H1 (cell line): Measurements from ENCODE around the gene ST3GAL2. TPM values are rescaled to one million over a fixed set of nuclear protein-coding genes. Genes with fewer than 3 reads are reported as not detected.
A peak's percentile ranks its signal among the peaks of the same experiment; 100 is the strongest.

Source experiments
- CTCF ChIA-PET: fragments of 300-600 bp; sonication (Branson Sonifier 250); formaldehyde crosslinking; loops from one replicate; lab custom pipeline; 2021; ENCODE audit not compliant: partially characterized antibody; lab: Charles Lee
- POLR2A ChIA-PET: fragments of 300-600 bp; sonication (Branson Sonifier 250); formaldehyde crosslinking; loops from one replicate; lab custom pipeline; 2021; ENCODE audit warnings: inconsistent platforms; ENCODE audit not compliant: partially characterized antibody; lab: Charles Lee
- DNase-seq, 2 experiments: peaks; one replicate each; pipeline versions ENCODE4 v3.0.0 to v3.0.0-alpha.2; 2010 to 2022; ENCODE audit warnings: low spot score in 2 of 2, low read depth in 1 of 2, mixed read lengths in 1 of 2
- FAIRE-seq: peaks from 2 replicates; lab custom pipeline; 2011; peaks lifted over from hg19 to GRCh38; lab: Jason Lieb, UNC
- H2AFZ ChIP-seq: 2 replicates; pipeline ENCODE4 v1.8.1; 2012; ENCODE audit warnings: low read length, inconsistent platforms
- H2AK5ac ChIP-seq: 2 replicates; pipeline ENCODE4 v1.6.1; 2013; ENCODE audit warnings: low read depth, low read length
- H2BK120ac ChIP-seq: replicated peaks from 2 replicates; pipeline ENCODE3; 2013; ENCODE audit warnings: low read depth, low read length, inconsistent platforms
- H2BK12ac ChIP-seq: 2 replicates; pipeline ENCODE4 v1.6.1; 2013; ENCODE audit warnings: low read depth, low read length
- H2BK15ac ChIP-seq: 2 replicates; pipeline ENCODE4 v1.6.1; 2013; ENCODE audit warnings: low read length
- H2BK20ac ChIP-seq: 2 replicates; pipeline ENCODE4 v1.6.1; 2013; ENCODE audit warnings: low read length
- H2BK5ac ChIP-seq: 2 replicates; pipeline ENCODE4 v1.6.1; 2013; ENCODE audit warnings: low read depth, low read length
- H3K14ac ChIP-seq: 2 replicates; pipeline ENCODE4 v1.6.1; 2013; ENCODE audit warnings: inconsistent platforms; ENCODE audit not compliant: insufficient read length
- H3K18ac ChIP-seq: 2 replicates; pipeline ENCODE4 v1.6.1; 2013; ENCODE audit warnings: low read length; ENCODE audit errors: extremely low read depth
- H3K23ac ChIP-seq: 2 replicates; pipeline ENCODE4 v1.6.1; 2013; ENCODE audit warnings: inconsistent platforms; ENCODE audit not compliant: insufficient read length
- H3K23me2 ChIP-seq: 2 replicates; pipeline ENCODE4 v1.6.1; 2013; ENCODE audit warnings: low read depth, low read length
- H3K27ac ChIP-seq: 2 replicates; pipeline ENCODE4 v1.6.1; 2011; ENCODE audit warnings: low read depth, low read length, inconsistent platforms
- H3K27me3 ChIP-seq, 4 experiments: replicated peaks in 1 of 4; 1 replicate in 1 of 4; 2 replicates in 3 of 4; pipeline versions ENCODE4 v1.6.1 to v1.8.1; 2011 to 2013; ENCODE audit warnings: low read length in 3 of 4, mild to moderate bottlenecking in 3 of 4, inconsistent platforms in 2 of 4, mixed read lengths in 2 of 4, moderate library complexity in 1 of 4; ENCODE audit not compliant: control insufficient read depth in 3 of 4, insufficient read depth in 3 of 4; ENCODE audit errors: extremely low read depth in 1 of 4
- H3K36me3 ChIP-seq, 4 experiments: 2 replicates each; pipeline versions ENCODE4 v1.6.1 to v1.8.1; 2011 to 2013; ENCODE audit warnings: mild to moderate bottlenecking in 4 of 4, low read length in 3 of 4, moderate library complexity in 2 of 4, control low read depth in 1 of 4, inconsistent platforms in 1 of 4; ENCODE audit not compliant: insufficient read depth in 4 of 4, control insufficient read depth in 2 of 4
- H3K4ac ChIP-seq: replicated peaks from 2 replicates; pipeline ENCODE3; 2013; ENCODE audit warnings: low read length, low read depth, mixed read lengths, inconsistent platforms; ENCODE audit not compliant: insufficient read length
- H3K4me1 ChIP-seq, 4 experiments: replicated peaks in 1 of 4; 1 replicate in 1 of 4; 2 replicates in 3 of 4; pipeline versions ENCODE4 v1.6.1 to v1.8.1; 2011 to 2013; ENCODE audit warnings: low read length in 3 of 4, inconsistent platforms in 2 of 4, mixed read lengths in 1 of 4; ENCODE audit not compliant: insufficient read depth in 4 of 4, control insufficient read depth in 3 of 4
- H3K4me2 ChIP-seq, 2 experiments: 2 replicates each; pipeline versions ENCODE4 v1.6.1 to v1.8.1; 2011 to 2013; ENCODE audit warnings: low read depth in 2 of 2, low read length in 2 of 2, control low read depth in 1 of 2, inconsistent platforms in 1 of 2, mild to moderate bottlenecking in 1 of 2; ENCODE audit not compliant: insufficient read depth in 1 of 2
- H3K4me3 ChIP-seq, 4 experiments: fragments of 200-600, 300-600 bp in 1 of 4; sonication (generic), shearing (Covaris generic), sonication (Bioruptor Twin) in 1 of 4; 2 replicates each; pipeline versions ENCODE4 v1.5.1 to v1.8.1; 2011 to 2016; ENCODE audit warnings: low read length in 4 of 4, low read depth in 3 of 4, control low read depth in 2 of 4, inconsistent platforms in 2 of 4, mild to moderate bottlenecking in 2 of 4, mixed read lengths in 1 of 4, moderate library complexity in 1 of 4; ENCODE audit not compliant: insufficient read depth in 2 of 4; ENCODE audit errors: extremely low read depth in 1 of 4
- H3K56ac ChIP-seq: replicated peaks from 2 replicates; pipeline ENCODE3; 2013; ENCODE audit warnings: low read depth, mild to moderate bottlenecking, mixed read lengths, low read length, inconsistent platforms; ENCODE audit not compliant: insufficient read length
- H3K79me1 ChIP-seq: 2 replicates; pipeline ENCODE4 v1.6.1; 2013; ENCODE audit warnings: low read depth, low read length, control low read depth
- H3K79me2 ChIP-seq, 2 experiments: 2 replicates each; pipeline versions ENCODE4 v1.6.1 to v1.8.1; 2012 to 2013; ENCODE audit warnings: low read length in 2 of 2, mild to moderate bottlenecking in 2 of 2, inconsistent platforms in 1 of 2; ENCODE audit not compliant: insufficient read depth in 2 of 2, control insufficient read depth in 1 of 2
- H3K9ac ChIP-seq, 4 experiments: replicated peaks in 1 of 4; 1 replicate in 1 of 4; 2 replicates in 3 of 4; pipeline versions ENCODE4 v1.6.1 to v1.8.1; 2011 to 2013; ENCODE audit warnings: low read depth in 3 of 4, low read length in 3 of 4, control low read depth in 2 of 4, mild to moderate bottlenecking in 2 of 4, moderate library complexity in 2 of 4, inconsistent platforms in 1 of 4; ENCODE audit errors: extremely low read depth in 1 of 4
- H3K9me3 ChIP-seq, 2 experiments: 2 replicates each; pipeline versions ENCODE4 v1.6.1 to v1.8.1; 2012 to 2013; ENCODE audit warnings: mild to moderate bottlenecking in 2 of 2, moderate library complexity in 2 of 2, control low read depth in 1 of 2, inconsistent platforms in 1 of 2, low read depth in 1 of 2, low read length in 1 of 2, mixed read lengths in 1 of 2; ENCODE audit not compliant: insufficient read depth in 2 of 2
- H4K20me1 ChIP-seq, 2 experiments: replicated peaks in 1 of 2; 2 replicates each; pipeline versions ENCODE3 to v1.8.1; 2011 to 2013; ENCODE audit warnings: inconsistent platforms in 2 of 2, low read length in 2 of 2, mild to moderate bottlenecking in 1 of 2; ENCODE audit not compliant: insufficient read depth in 2 of 2, control insufficient read depth in 1 of 2
- H4K5ac ChIP-seq: 2 replicates; pipeline ENCODE4 v1.6.1; 2013; ENCODE audit warnings: low read length, low read depth, mixed read lengths, inconsistent platforms; ENCODE audit not compliant: insufficient read length
- H4K8ac ChIP-seq: 2 replicates; pipeline ENCODE4 v1.8.0; 2013; ENCODE audit warnings: mild to moderate bottlenecking, moderate library complexity, low read length, inconsistent platforms; ENCODE audit not compliant: insufficient read depth; ENCODE audit errors: extremely low read depth
- H4K91ac ChIP-seq: replicated peaks from 2 replicates; pipeline ENCODE3; 2013; ENCODE audit warnings: low read length, mixed read lengths, inconsistent platforms; ENCODE audit not compliant: insufficient read length
- KDM1A ChIP-seq: fragments of 200-600, 300-600 bp; sonication (generic); IDR thresholded peaks from 2 replicates; pipeline ENCODE4 v1.7.1; 2016; ENCODE audit warnings: mild to moderate bottlenecking, low read length, borderline replicate concordance
- RNF2 ChIP-seq: fragments of 200-900, 300-1000 bp; sonication (generic); IDR thresholded peaks from 2 replicates; pipeline ENCODE4 v1.7.1; 2016; ENCODE audit warnings: borderline replicate concordance, low read depth, mild to moderate bottlenecking, antibody characterized with exemption, low read length; ENCODE audit not compliant: poor library complexity, severe bottlenecking; ENCODE audit errors: missing control alignments
- RXRA ChIP-seq: IDR thresholded peaks from 2 replicates; pipeline ENCODE4 v1.6.1; 2011; ENCODE audit warnings: low read depth, mild to moderate bottlenecking, low read length, moderate library complexity; ENCODE audit not compliant: insufficient read depth
- WGBS, 2 experiments: shearing (Covaris generic) in 1 of 2; methylation state at CpG; one replicate each; pipeline versions ENCODE4 v1.1.6 to v1.1.7; 2013 to 2015; ENCODE audit warnings: low lambda C conversion rate in 2 of 2, mixed read lengths in 2 of 2, inconsistent platforms in 1 of 2, low coverage in 1 of 2, missing lambda C conversion rate in 1 of 2; ENCODE audit not compliant: insufficient replicate concordance in 2 of 2, insufficient coverage in 1 of 2, insufficient read length in 1 of 2; ENCODE audit errors: extremely low coverage in 1 of 2, missing lambda C conversion rate in 1 of 2; 5-methylcytosine and 5-hydroxymethylcytosine counted together
- polyA plus RNA-seq, 7 experiments: library from polyadenylated mRNA; depleted of rRNA in 3 of 7; stranded (reverse) in 5 of 7; unstranded in 2 of 7; fragments of >200 nt in 5 of 7; fragments of 200-250 nt in 2 of 7; gene quantifications; 1 replicate in 5 of 7; 2 replicates in 1 of 7; 4 replicates in 1 of 7; pipeline versions ENCODE4 v1.2.1 to v1.2.3, GENCODE V29; 2011 to 2013; ENCODE audit warnings: missing spikeins in 2 of 7, mixed read lengths in 2 of 7
- total RNA-seq: library from RNA; stranded (reverse); fragmentation: NEBNext Ultra II Directional; extraction: Animal tissue kit (Norgen Biotek cat#: 25700); gene quantifications from 2 replicates; pipeline ENCODE4 v1.2.1, GENCODE V29; 2021

The ST3GAL2 gene
- total and polyA plus RNA-seq, 2 of the 8 experiments (the other 6 are each of a cell fraction or from before 2014, with no cell fraction given) = 14.4 to 39.7 TPM

GRCh38 chr16:70437582-70438557 lies 1.0 kb downstream of the ST3GAL2 start:
- Histone ChIP-seq H3K79me2 (peaks cover 0 to 45% of the 10 kb centered on the region in 2 experiments; a peak in 3 of 4 replicates), H3K23ac (no peak overlapping the region), H3K36me3 (peaks cover 0 to 5% (median 0%) of the 10 kb centered on the region in 4 experiments; a peak in 3 of 8 replicates), H2BK20ac (0 out of 2 replicates have a peak overlapping the region, but pooled peaks have one; percentile 23), H3K27ac (no peak overlapping the region), H4K20me1 (no peaks in the 10 kb centered on the region), H3K14ac (no peak overlapping the region), H3K4ac (peak overlapping the region; percentile 88), H3K4me2 (peak overlapping the region; percentile 91 to 98), H4K5ac (peak overlapping the region; percentile 51), H3K23me2 (peaks cover 11% of the 10 kb centered on the region), H2BK15ac (peak overlapping the region; percentile 3; the same call in 1 of the 2 replicates), H3K79me1 (peaks cover 12% of the 10 kb centered on the region), H2BK120ac (peak overlapping the region; percentile 15), H4K91ac (peak overlapping the region; percentile 75), H3K4me3 (peak overlapping the region; percentile 76 to 92 (median 80)), H3K4me1 (peaks cover 10 to 26% (median 17%) of the 10 kb centered on the region in 4 experiments), H2BK12ac (peak overlapping the region; percentile 22; the same call in 1 of the 2 replicates), H3K27me3 (no peaks in the 10 kb centered on the region), H3K9ac (peak overlapping the region in 2 of 4 experiments; percentile 32 to 66; a peak in 4 of 7 replicates), H2AK5ac (peak overlapping the region; percentile 2; the same call in 1 of the 2 replicates), H3K9me3 (no peaks in the 10 kb centered on the region), H4K8ac (no peak overlapping the region), H2BK5ac (peak overlapping the region; percentile 61; the same call in 1 of the 2 replicates), H3K56ac (peak overlapping the region; percentile 40), H3K18ac (peak overlapping the region; percentile 68), H2AFZ (no peak overlapping the region)
- POLR2A ChIA-PET = interaction anchor here (0.5 to 3.6 kb wide), 16 partner anchors 10 to 454 kb away, joined by 3 to 22 read pairs (median 4); partner anchors contain the start of genes COG4, DDX19A, EXOSC6 and FCSK
- TF ChIP-seq RNF2 (peak; percentile 36), KDM1A (peak; percentile 16; the same call in 1 of the 2 replicates), RXRA (no peak)
- DNase-seq = peak in 1 of 2 experiments; percentile 63
- no peak for FAIRE-seq
- 26% methylated on average over 21 of the region's 22 CpGs; no CpG with 5 or more reads in 1 of the 2 experiments for WGBS, 2 experiments
- CTCF ChIA-PET = interaction anchor here (0.8 to 4.2 kb wide), 9 partner anchors 16 to 59 kb away, joined by 3 to 37 read pairs (median 5); partner anchors contain the start of gene FCSK
